GM12878 (cell line): Measurements from ENCODE around the gene PARP2. TPM values are rescaled to one million over a fixed set of nuclear protein-coding genes. Genes with fewer than 3 reads are reported as not detected.

Experiments
- ATAC-seq: fragments of 200-7000 bp; cut with Tn5 transposase; 3 replicates; pipeline ENCODE4 v1.9.1; 2020; ENCODE audit warnings: mild to moderate bottlenecking, moderate library complexity
- BruUV-seq: library from RNA; stranded (reverse); fragments of 400-500 nt; replicated peaks from 2 replicates; lab custom pipeline; 2021; lab: Mats Ljungman, UMichigan
- CTCF ChIA-PET: fragments of 300-600 bp; sonication (Branson Sonifier 250); formaldehyde crosslinking; extraction: SDS; loops from one replicate; lab custom pipeline; 2021; ENCODE audit warnings: inconsistent platforms; lab: Yijun Ruan, JAX
- POLR2A ChIA-PET: fragments of 350-600 bp; formaldehyde crosslinking; extraction: SDS; loops from one replicate; lab custom pipeline; 2021; ENCODE audit warnings: inconsistent platforms; lab: Charles Lee
- RAD21 ChIA-PET: fragments of 300-600 bp; sonication (Branson Sonifier 250); formaldehyde crosslinking; loops from one replicate; lab custom pipeline; 2023; ENCODE audit warnings: antibody characterized with exemption; ENCODE audit not compliant: unreplicated experiment; lab: Charles Lee
- SMC1A ChIA-PET: fragments of 300-600 bp; sonication (Branson Sonifier 250); formaldehyde crosslinking; loops from one replicate; lab custom pipeline; 2023; ENCODE audit not compliant: unreplicated experiment, uncharacterized antibody; lab: Charles Lee
- DNase-seq: peaks from one replicate; pipeline ENCODE4 v3.0.0-alpha.2; 2011; ENCODE audit warnings: low read depth, low spot score
- FAIRE-seq: peaks from 3 replicates; lab custom pipeline; 2011; peaks lifted over from hg19 to GRCh38; lab: Jason Lieb, UNC
- H2AFZ ChIP-seq: 2 replicates; pipeline ENCODE4 v1.6.0; 2011; ENCODE audit warnings: low read depth, low read length, control low read depth; ENCODE audit not compliant: control insufficient read depth
- H3K27ac ChIP-seq: 2 replicates; pipeline ENCODE4 v1.5.1; 2011; ENCODE audit warnings: control low read depth; ENCODE audit not compliant: control insufficient read depth, insufficient read depth
- H3K27me3 ChIP-seq, 2 experiments: replicated peaks in 1 of 2; 2 replicates each; pipeline versions ENCODE4 v1.6.0 to v1.6.1; 2011; ENCODE audit warnings: low read length in 1 of 2; ENCODE audit not compliant: control insufficient read depth in 2 of 2, insufficient read depth in 2 of 2
- H3K36me3 ChIP-seq, 2 experiments: 2 replicates each; pipeline ENCODE4 v1.5.1; 2011; ENCODE audit warnings: low read length in 1 of 2; ENCODE audit not compliant: control insufficient read depth in 2 of 2, insufficient read depth in 2 of 2
- H3K4me1 ChIP-seq: 2 replicates; pipeline ENCODE4 v1.6.1; 2011; ENCODE audit warnings: mild to moderate bottlenecking, low read length, moderate library complexity, mixed read lengths; ENCODE audit not compliant: control insufficient read depth, insufficient read depth
- H3K4me2 ChIP-seq: 2 replicates; pipeline ENCODE4 v1.6.0; 2011; ENCODE audit warnings: control low read depth; ENCODE audit not compliant: control insufficient read depth, insufficient read depth
- H3K4me3 ChIP-seq: fragments of 200-600 bp; sonication (generic); 2 replicates; pipeline ENCODE4 v1.5.1; 2016
- H3K79me2 ChIP-seq: 2 replicates; pipeline ENCODE4 v1.6.0; 2011; ENCODE audit warnings: low read length; ENCODE audit not compliant: control insufficient read depth, insufficient read depth
- H3K9ac ChIP-seq: 2 replicates; pipeline ENCODE4 v1.8.0; 2011; ENCODE audit warnings: low read length, control low read depth, mixed read lengths; ENCODE audit not compliant: control insufficient read depth, insufficient read depth
- H3K9me3 ChIP-seq: replicated peaks from 3 replicates; pipeline ENCODE4 v1.5.1; 2011; ENCODE audit warnings: mild to moderate bottlenecking, low read length; ENCODE audit not compliant: control insufficient read depth, insufficient read depth
- H4K20me1 ChIP-seq: 2 replicates; pipeline ENCODE4 v1.6.0; 2011; ENCODE audit not compliant: control insufficient read depth, insufficient read depth
- BCL3 ChIP-seq: IDR thresholded peaks from 2 replicates; pipeline ENCODE4 v1.6.1; 2011; ENCODE audit warnings: borderline replicate concordance, low read depth, mild to moderate bottlenecking, moderate library complexity, low read length; ENCODE audit not compliant: insufficient read depth, poor library complexity, severe bottlenecking
- CREM ChIP-seq: IDR thresholded peaks from 2 replicates; pipeline ENCODE4 v1.6.1; 2014; ENCODE audit warnings: antibody characterized with exemption, low read depth
- MXI1 ChIP-seq: fragments of 150-350 bp; IDR thresholded peaks from 2 replicates; pipeline ENCODE4 v1.6.1; 2011; ENCODE audit warnings: low read depth, mild to moderate bottlenecking, inconsistent platforms, low read length, improper control_type of control experiment
- NFYB ChIP-seq: IDR thresholded peaks from 2 replicates; pipeline ENCODE4 v1.6.1; 2011; ENCODE audit warnings: low read depth, mild to moderate bottlenecking, low read length, improper control_type of control experiment, moderate library complexity; ENCODE audit not compliant: insufficient read depth
- NKRF ChIP-seq: fragments of 450-650 bp; conservative IDR thresholded peaks from 2 replicates; pipeline ENCODE4 v1.6.1; 2017; ENCODE audit warnings: mild to moderate bottlenecking, moderate library complexity
- NR2C1 ChIP-seq: fragments of 450-650 bp; IDR thresholded peaks from 2 replicates; pipeline ENCODE4 v1.6.1; 2017; ENCODE audit warnings: antibody characterized with exemption, mild to moderate bottlenecking, moderate library complexity
- RB1 ChIP-seq: fragments of 450-650 bp; formaldehyde crosslinking; IDR thresholded peaks from 2 replicates; pipeline ENCODE4 v1.6.1; 2017; ENCODE audit warnings: mild to moderate bottlenecking, borderline replicate concordance
- SP1 ChIP-seq: IDR thresholded peaks from one replicate; pipeline ENCODE4 v1.6.1; 2011; ENCODE audit warnings: low read depth, low read length
- SREBF1 ChIP-seq: IDR thresholded peaks from 2 replicates; pipeline ENCODE4 v1.6.1; 2012; ENCODE audit warnings: mild to moderate bottlenecking, low read length
- TAF1 ChIP-seq: IDR thresholded peaks from 2 replicates; pipeline ENCODE4 v1.6.1; 2011; ENCODE audit warnings: mild to moderate bottlenecking, low read depth, low read length, borderline replicate concordance
- ZBTB11 ChIP-seq: fragments of 450-650 bp; formaldehyde crosslinking; IDR thresholded peaks from 2 replicates; pipeline ENCODE4 v1.5.0; 2022; ENCODE audit warnings: mild to moderate bottlenecking, missing genetic modification characterization
- ZNF207 ChIP-seq: fragments of 450-650 bp; IDR thresholded peaks from 2 replicates; pipeline ENCODE4 v1.6.1; 2014; ENCODE audit warnings: antibody characterized with exemption, mild to moderate bottlenecking, borderline replicate concordance
- ZNF687 ChIP-seq: fragments of 450-650 bp; IDR thresholded peaks from 2 replicates; pipeline ENCODE4 v1.6.1; 2017; ENCODE audit warnings: mild to moderate bottlenecking, moderate library complexity
- WGBS: methylation state at CpG from one replicate; pipeline ENCODE4 v1.1.6; 2016; ENCODE audit warnings: low lambda C conversion rate; ENCODE audit not compliant: insufficient replicate concordance, insufficient coverage; ENCODE audit errors: missing lambda C conversion rate; 5-methylcytosine and 5-hydroxymethylcytosine counted together
- in situ Hi-C: fragments of 300-500 bp; cut with MboI; formaldehyde crosslinking; loops from 9 replicates; pipeline ENCODE4 v1.14.3; 2018; ENCODE audit warnings: mixed read lengths
- intact Hi-C: fragments of 100-400 bp; cut with micrococcal nuclease; formaldehyde crosslinking; loops from one replicate; pipeline ENCODE4 v1.14.2; 2022; ENCODE audit not compliant: unreplicated experiment
- polyA plus RNA-seq, 11 experiments: library from polyadenylated mRNA; depleted of rRNA in 4 of 11; unstranded in 6 of 11; stranded (reverse) in 5 of 11; fragments of >200 nt; fragmentation: Nextera tagmentation in 4 of 11; fragmentation: Illumina TruSeq in 1 of 11; extraction: Ambion mirVana in 4 of 11; extraction: Trizol in 1 of 11; gene quantifications; 1 replicate in 1 of 11; 2 replicates in 10 of 11; pipeline versions ENCODE4 v1.2.1 to v1.2.3, GENCODE V29; 2011 to 2016; ENCODE audit warnings: inconsistent platforms in 2 of 11, missing spikeins in 2 of 11, low read depth in 1 of 11
- total RNA-seq, 4 experiments: library from RNA; depleted of rRNA in 3 of 4; stranded (reverse); fragments of >200 nt in 3 of 4; fragmentation: Illumina TruSeq in 1 of 4; extraction: Trizol in 1 of 4; gene quantifications; 2 replicates each; pipeline versions ENCODE4 v1.2.1 to v1.2.3, GENCODE V29; 2013 to 2021

PARP2 gene
- total and polyA plus RNA-seq, 10 of the 15 experiments (the other 5 are each of a cell fraction or from before 2014, with no cell fraction given), result 26.7 to 75.4 (median 42.3) TPM

DNA sequence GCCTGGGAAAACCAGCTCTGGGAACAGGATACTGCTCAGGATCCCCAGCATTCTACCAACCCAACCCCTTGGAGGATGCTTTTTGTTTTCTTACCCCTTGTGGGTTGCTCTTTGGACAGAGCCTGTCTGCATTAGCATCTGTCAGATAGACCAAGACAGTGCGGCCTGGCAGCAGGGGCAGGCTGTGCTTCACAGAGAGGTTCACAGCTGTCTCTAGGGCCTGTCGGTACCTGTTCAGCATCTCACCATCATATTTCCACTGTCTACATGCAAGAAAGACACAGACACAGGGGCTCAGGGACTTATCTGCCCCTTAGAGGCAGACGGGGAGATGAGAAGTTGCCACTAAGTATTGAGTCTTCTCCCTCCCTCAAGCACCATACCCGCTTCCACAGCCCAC, 48.1 kb downstream of the PARP2 start:
- FAIRE-seq, result no peak
- POLR2A ChIA-PET, result interaction anchor here (1.0 kb wide), 1 partner anchor 11 kb away, joined by 3 read pairs; no protein-coding TSS in a partner anchor
- H3K9ac ChIP-seq, result no peak overlapping the region
- no peak for DNase-seq
- H3K36me3 ChIP-seq, result peaks cover 13 to 32% of the 10 kb centered on the region in 2 experiments
- no peaks in the 10 kb centered on the region for H3K9me3 ChIP-seq
- BruUV-seq, result no TSS peak
- H3K79me2 ChIP-seq, result no peaks in the 10 kb centered on the region
- H4K20me1 ChIP-seq, result no peaks in the 10 kb centered on the region
- CTCF ChIA-PET, result no interaction called here
- H3K4me2 ChIP-seq, result no peak overlapping the region
- whole genome bisulfite sequencing, result 95% methylated on average over 4 of the region's 4 CpGs
- RAD21 ChIA-PET, result no interaction called here
- H3K27ac ChIP-seq, result no peak overlapping the region
- SMC1A ChIA-PET, result interaction anchor here (1.0 kb wide), 1 partner anchor 64 kb away, joined by 3 read pairs; the partner anchor contains the start of genes APEX1 and OSGEP
- no peak for ATAC-seq
- intact Hi-C loops (no loop called here), in situ Hi-C loops (no loop called here)
- no peak overlapping the region for H3K4me3 ChIP-seq
- H2AFZ ChIP-seq, result no peak overlapping the region
- 0 out of 2 replicates have a peak, but pooled peaks cover 3% of the 10 kb centered on the region for H3K4me1 ChIP-seq
- no peaks in the 10 kb centered on the region for H3K27me3 ChIP-seq
- TF ChIP-seq SP1, result no peak
- TF ChIP-seq TAF1, result no peak
- TF ChIP-seq BCL3, result no peak
- TF ChIP-seq ZBTB11, result no peak
- TF ChIP-seq RB1, result no peak
- no peak for TF ChIP-seq ZNF687
- TF ChIP-seq CREM, result no peak
- no peak for TF ChIP-seq ZNF207
- TF ChIP-seq NR2C1, result no peak
- TF ChIP-seq NFYB, result no peak
- TF ChIP-seq SREBF1, result no peak
- no peak for TF ChIP-seq NKRF
- no peak for TF ChIP-seq MXI1
